Measurements from ENCODE around the gene RNU5D-1.

Gene RNU5D-1

GRCh38 chr1:44695671-44696070 is 35.3 kb downstream of the RNU5D-1 start:
- no peak for FAIRE-seq
- TF ChIP-seq TAF1 (IDR thresholded peaks at IDR 0.05; ENCODE audit: borderline replicate concordance, low read depth, low read length) (no peak), POLR2A (IDR thresholded peaks at IDR 0.05; ENCODE audit: low read depth, low read length) (no peak), POLR2AphosphoS5 (IDR thresholded peaks at IDR 0.05; ENCODE audit: low read depth, low read length) (no peak)
- no peak for DNase-seq (ENCODE audit: insufficient read length)

GRCh38 chr1:44694863-44695478 is 36.0 kb downstream of the RNU5D-1 start:
- TF ChIP-seq TAF1 (IDR thresholded peaks at IDR 0.05; ENCODE audit: borderline replicate concordance, low read depth, low read length) (no peak), POLR2A (IDR thresholded peaks at IDR 0.05; ENCODE audit: low read depth, low read length) (no peak), POLR2AphosphoS5 (IDR thresholded peaks at IDR 0.05; ENCODE audit: low read depth, low read length) (no peak)
- FAIRE-seq, result peak; percentile 98
- DNase-seq (ENCODE audit: insufficient read length), result no peak

DNA sequence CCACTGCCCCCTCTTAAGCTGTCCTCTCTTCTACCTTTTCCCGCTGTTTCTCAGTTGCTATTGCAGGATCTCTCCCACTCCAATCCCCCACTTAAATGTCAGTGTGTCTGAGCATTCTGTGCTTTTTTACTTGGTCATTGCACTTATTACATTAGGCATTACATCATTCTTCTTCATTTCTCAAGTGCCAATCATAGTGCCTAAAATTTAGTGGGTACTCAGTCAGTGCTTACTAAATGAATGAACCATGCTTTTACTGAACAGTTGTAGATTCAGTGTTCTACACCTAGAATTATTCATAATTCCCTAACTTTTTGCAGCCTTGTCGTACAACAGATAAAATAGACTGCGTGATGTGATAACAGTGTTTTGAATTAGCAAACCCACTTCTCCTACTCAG is 37.1 kb downstream of the RNU5D-1 start:
- FAIRE-seq, result no peak
- no peak for DNase-seq (ENCODE audit: insufficient read length)
- TF ChIP-seq TAF1 (IDR thresholded peaks at IDR 0.05; ENCODE audit: borderline replicate concordance, low read depth, low read length), result no peak
- TF ChIP-seq POLR2A (IDR thresholded peaks at IDR 0.05; ENCODE audit: low read depth, low read length), result no peak
- no peak for TF ChIP-seq POLR2AphosphoS5 (IDR thresholded peaks at IDR 0.05; ENCODE audit: low read depth, low read length)

DNA sequence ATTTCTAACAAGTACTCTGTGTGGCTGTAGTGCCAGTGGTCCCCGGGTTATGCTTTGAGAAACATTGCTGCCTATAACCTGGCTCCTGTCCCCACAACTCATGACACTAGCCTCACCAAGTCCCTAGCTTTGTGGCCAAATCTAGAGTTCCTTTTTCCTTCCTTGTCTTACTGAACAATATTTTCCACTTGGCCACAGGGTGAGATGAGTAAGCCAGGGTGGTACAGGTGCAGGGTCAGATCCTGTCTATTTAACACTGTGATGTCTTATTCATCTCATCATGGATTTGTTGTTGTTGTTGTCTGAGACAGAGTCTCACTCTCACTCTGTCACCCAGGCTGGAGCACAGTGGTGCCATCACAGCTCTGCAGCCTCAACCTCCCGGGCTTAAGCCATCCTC is 37.8 kb downstream of the RNU5D-1 start:
- no peak for TF ChIP-seq POLR2A (IDR thresholded peaks at IDR 0.05; ENCODE audit: low read depth, low read length)
- TF ChIP-seq TAF1 (IDR thresholded peaks at IDR 0.05; ENCODE audit: borderline replicate concordance, low read depth, low read length), result no peak
- no peak for TF ChIP-seq POLR2AphosphoS5 (IDR thresholded peaks at IDR 0.05; ENCODE audit: low read depth, low read length)
- DNase-seq (ENCODE audit: insufficient read length), result no peak
- FAIRE-seq, result peak; percentile 66

GRCh38 chr1:44689447-44689765 is 41.6 kb downstream of the RNU5D-1 start:
- TF ChIP-seq TAF1 (IDR thresholded peaks at IDR 0.05; ENCODE audit: borderline replicate concordance, low read depth, low read length), result no peak
- no peak for TF ChIP-seq POLR2AphosphoS5 (IDR thresholded peaks at IDR 0.05; ENCODE audit: low read depth, low read length)
- no peak for TF ChIP-seq POLR2A (IDR thresholded peaks at IDR 0.05; ENCODE audit: low read depth, low read length)
- FAIRE-seq (no peak), DNase-seq (ENCODE audit: insufficient read length) (no peak)

DNA sequence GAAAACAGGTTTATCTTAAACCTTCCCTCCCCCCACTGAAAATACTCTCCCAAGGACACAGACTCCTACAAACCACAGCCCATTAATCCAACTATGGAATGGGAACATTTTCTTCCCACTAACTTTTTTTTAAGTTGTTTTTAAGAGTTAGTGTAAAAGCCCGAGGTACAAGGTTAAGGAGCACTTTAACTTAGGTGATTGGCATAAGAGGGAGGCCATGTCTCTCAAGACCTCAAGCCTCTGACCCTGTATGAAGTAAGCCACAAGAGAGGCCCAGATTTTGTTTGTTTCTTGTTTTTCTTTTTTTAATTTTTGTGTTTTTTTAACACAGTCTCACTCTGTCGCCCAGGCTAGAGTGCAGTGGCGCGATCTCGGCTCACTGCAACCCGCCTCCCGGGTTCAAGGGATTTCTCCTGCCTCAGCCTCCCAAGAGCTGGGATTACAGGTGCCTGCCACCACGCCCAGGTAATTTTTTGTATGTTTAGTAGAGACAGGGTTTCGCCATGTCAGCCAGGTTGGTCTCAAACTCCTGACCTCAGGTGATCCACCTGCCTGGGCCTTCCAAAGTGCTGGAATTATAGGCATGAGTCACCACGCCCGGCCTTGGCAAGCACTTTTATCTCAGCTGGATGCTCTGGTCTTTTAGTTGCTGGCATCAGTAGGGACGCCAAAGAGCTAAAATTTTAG is 42.1 kb downstream of the RNU5D-1 start:
- no peak for FAIRE-seq
- DNase-seq (ENCODE audit: insufficient read length), result no peak
- TF ChIP-seq TAF1 (IDR thresholded peaks at IDR 0.05; ENCODE audit: borderline replicate concordance, low read depth, low read length) (no peak), POLR2AphosphoS5 (IDR thresholded peaks at IDR 0.05; ENCODE audit: low read depth, low read length) (no peak), POLR2A (IDR thresholded peaks at IDR 0.05; ENCODE audit: low read depth, low read length) (no peak)

DNA sequence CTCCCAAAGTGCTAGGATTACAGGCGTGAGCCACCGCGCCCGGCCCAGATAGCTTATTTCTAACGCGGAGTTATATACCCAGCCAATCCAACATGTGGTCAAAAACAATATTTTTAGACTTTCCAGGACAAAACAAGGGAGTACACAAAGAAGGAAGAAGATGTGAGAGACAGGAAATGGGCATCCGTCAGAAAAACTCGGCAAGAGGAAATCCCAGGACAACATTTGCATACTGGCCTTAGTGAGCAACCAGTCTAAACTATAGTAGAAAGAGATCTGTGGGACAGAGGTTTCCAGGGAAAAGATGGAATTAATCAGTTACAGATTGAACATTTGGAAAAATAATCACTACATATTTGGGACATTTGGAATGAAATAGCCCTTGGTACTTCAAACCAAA is 45.1 kb downstream of the RNU5D-1 start:
- TF ChIP-seq POLR2A (IDR thresholded peaks at IDR 0.05; ENCODE audit: low read depth, low read length), result no peak
- FAIRE-seq (no peak), DNase-seq (ENCODE audit: insufficient read length) (no peak)

- TF ChIP-seq POLR2A (IDR thresholded peaks at IDR 0.05; ENCODE audit: low read depth, low read length) (no peak), POLR2AphosphoS5 (IDR thresholded peaks at IDR 0.05; ENCODE audit: low read depth, low read length) (no peak), TAF1 (IDR thresholded peaks at IDR 0.05; ENCODE audit: borderline replicate concordance, low read depth, low read length) (no peak)
- FAIRE-seq (no peak), DNase-seq (ENCODE audit: insufficient read length) (no peak)
Measured at GRCh38 chr1:44685218-44685617, 45.8 kb downstream of the RNU5D-1 start.

- FAIRE-seq (peak; percentile 95), DNase-seq (ENCODE audit: insufficient read length) (peak; percentile 53)
- TF ChIP-seq POLR2AphosphoS5 (IDR thresholded peaks at IDR 0.05; ENCODE audit: low read depth, low read length) (peak; percentile 56; the same call in 1 of the 2 replicates), TAF1 (IDR thresholded peaks at IDR 0.05; ENCODE audit: borderline replicate concordance, low read depth, low read length) (no peak; the same call in 1 of the 2 replicates), POLR2A (IDR thresholded peaks at IDR 0.05; ENCODE audit: low read depth, low read length) (0 out of 2 replicates have a peak, but pooled peaks have one; percentile 21)
Measured at GRCh38 chr1:44684525-44684924, 46.4 kb downstream of the RNU5D-1 start.

DNA sequence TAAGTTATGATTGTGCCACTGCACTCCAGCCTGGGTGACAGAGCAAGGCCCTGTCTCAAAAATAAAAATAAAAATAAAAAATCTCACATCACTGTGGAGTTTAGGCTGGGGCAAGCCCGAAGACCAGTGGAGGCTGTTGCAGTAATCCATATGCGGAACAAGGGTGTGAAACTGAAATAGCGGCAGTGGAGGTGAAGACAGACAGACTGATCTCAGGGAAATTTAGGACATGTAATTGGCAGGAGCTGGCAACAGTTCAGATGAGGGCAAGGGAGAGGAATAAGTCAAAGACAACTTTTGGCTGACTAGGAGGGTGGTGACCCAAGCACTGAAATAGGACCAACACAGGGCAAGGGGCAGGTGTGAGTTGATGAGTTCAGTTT is 48.1 kb downstream of the RNU5D-1 start:
- no peak for FAIRE-seq
- TF ChIP-seq TAF1 (IDR thresholded peaks at IDR 0.05; ENCODE audit: borderline replicate concordance, low read depth, low read length) (no peak), POLR2AphosphoS5 (IDR thresholded peaks at IDR 0.05; ENCODE audit: low read depth, low read length) (no peak), POLR2A (IDR thresholded peaks at IDR 0.05; ENCODE audit: low read depth, low read length) (no peak)
- no peak for DNase-seq (ENCODE audit: insufficient read length)

DNA sequence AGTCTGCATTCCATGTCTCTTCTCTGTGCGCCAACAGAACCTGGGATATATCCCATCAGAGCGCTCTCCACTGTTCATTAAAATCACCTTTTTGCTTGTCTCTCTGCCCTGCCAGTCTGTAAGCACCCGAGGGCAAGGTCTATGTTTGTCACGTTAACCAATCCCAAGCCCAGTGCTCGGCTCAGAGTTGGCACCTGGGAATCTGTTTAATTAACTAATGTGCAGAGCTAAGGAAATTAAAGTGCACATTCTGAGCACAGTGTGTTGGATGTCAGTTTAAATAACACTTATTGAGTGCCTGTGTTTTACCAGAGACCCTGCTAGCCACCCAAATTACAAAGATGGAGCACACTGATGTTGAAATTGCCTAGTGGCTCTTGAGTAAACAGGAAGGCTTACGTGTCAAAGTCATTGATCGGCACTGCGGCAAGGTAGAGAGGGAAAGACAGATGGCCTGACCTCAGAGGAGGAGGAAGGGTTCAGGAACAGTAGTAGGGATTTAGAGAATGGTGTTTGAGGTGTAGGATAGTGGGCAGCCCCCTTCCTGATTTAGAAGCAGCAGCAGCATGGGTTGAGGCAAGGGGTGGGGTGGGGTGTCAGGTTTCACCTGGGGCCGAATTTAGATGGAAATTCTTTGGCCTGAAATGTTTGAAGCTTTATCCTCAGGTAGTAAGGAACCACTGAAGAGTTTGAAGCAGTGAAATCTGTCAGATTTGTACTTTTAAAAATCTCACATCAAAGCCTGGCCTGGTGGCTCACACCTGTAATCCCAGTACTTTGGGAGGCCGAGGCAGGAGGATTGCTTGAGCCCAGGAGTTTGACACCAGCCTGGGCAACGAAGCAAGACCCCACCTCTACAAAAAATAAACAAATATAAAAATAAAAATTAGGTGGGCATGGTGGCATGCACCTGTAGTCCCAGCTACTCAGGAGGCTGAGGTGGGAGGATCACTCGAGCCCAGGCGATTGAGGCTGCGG is 48.8 kb downstream of the RNU5D-1 start:
- no peak for TF ChIP-seq POLR2AphosphoS5 (IDR thresholded peaks at IDR 0.05; ENCODE audit: low read depth, low read length)
- TF ChIP-seq POLR2A (IDR thresholded peaks at IDR 0.05; ENCODE audit: low read depth, low read length), result no peak
- TF ChIP-seq TAF1 (IDR thresholded peaks at IDR 0.05; ENCODE audit: borderline replicate concordance, low read depth, low read length), result no peak
- no peak for FAIRE-seq
- DNase-seq (ENCODE audit: insufficient read length), result no peak
